Chondrocyte (in vitro differentiated cells): Measurements from ENCODE around the gene CAPN13. TPM values are rescaled to one million over a fixed set of nuclear protein-coding genes. Genes with fewer than 3 reads are reported as not detected.

Experiments
- DNase-seq: peaks from one replicate; pipeline ENCODE4 v3.0.0; 2021; ENCODE audit warnings: mixed read lengths, low spot score
- H3K27ac Mint-ChIP-seq: one replicate; pipeline ENCODE4 v1.8.0; 2021; ENCODE audit warnings: mild to moderate bottlenecking, moderate library complexity, mixed read lengths; ENCODE audit not compliant: unreplicated experiment
- H3K27me3 Mint-ChIP-seq: 2 replicates; pipeline ENCODE4 v1.8.0; 2021; ENCODE audit warnings: low read depth, mixed read lengths
- H3K36me3 Mint-ChIP-seq: 2 replicates; pipeline ENCODE4 v1.8.0; 2021; ENCODE audit warnings: low read depth, mixed read lengths
- H3K4me1 Mint-ChIP-seq: 2 replicates; pipeline ENCODE4 v1.8.0; 2021; ENCODE audit warnings: low read depth, mild to moderate bottlenecking, mixed read lengths
- H3K4me3 Mint-ChIP-seq: one replicate; pipeline ENCODE4 v1.8.0; 2021; ENCODE audit warnings: mild to moderate bottlenecking, moderate library complexity, mixed read lengths; ENCODE audit not compliant: unreplicated experiment
- H3K9me3 Mint-ChIP-seq: 2 replicates; pipeline ENCODE4 v1.8.0; 2021; ENCODE audit warnings: low read depth, mixed read lengths
- CTCF ChIP-seq: fragments of 200-600 bp; sonication (generic); IDR thresholded peaks from 2 replicates; pipeline ENCODE4 v1.5.0; 2021; ENCODE audit warnings: antibody characterized with exemption, mild to moderate bottlenecking, moderate library complexity
- total RNA-seq: library from RNA; stranded (reverse); gene quantifications from 3 replicates; pipeline ENCODE4 v1.2.1, GENCODE V29; 2021

CAPN13 gene
- total RNA-seq, 1 donor from 2014 or later: not detected

- no peaks in the 10 kb centered on the region for H3K4me1 Mint-ChIP-seq
- no peaks in the 10 kb centered on the region for H3K27me3 Mint-ChIP-seq
- no peak overlapping the region for H3K27ac Mint-ChIP-seq
- no peak for DNase-seq
- peaks cover 28% of the 10 kb centered on the region for H3K9me3 Mint-ChIP-seq
- H3K4me3 Mint-ChIP-seq: no peak overlapping the region
- peaks cover 9% of the 10 kb centered on the region for H3K36me3 Mint-ChIP-seq
- no peak for TF ChIP-seq CTCF
Observed at GRCh38 chr2:30673127-30673526, 134.1 kb downstream of the CAPN13 start.
